AG04449 (cell line): ENCODE results near the gene TMEM239.
A peak's percentile ranks its signal among the peaks of the same experiment; 100 is the strongest.

ENCODE experiments used
- CTCF ChIA-PET: fragments of 350-600 bp; formaldehyde crosslinking; extraction: SDS; loops from one replicate; lab custom pipeline; 2021; ENCODE audit warnings: antibody characterized with exemption; lab: Yijun Ruan, JAX
- POLR2A ChIA-PET: fragments of 400-600, 350-600 bp; formaldehyde crosslinking; extraction: SDS; loops from one replicate; lab custom pipeline; 2020; ENCODE audit warnings: antibody characterized with exemption, inconsistent platforms; lab: Yijun Ruan, JAX
- DNase-seq: peaks from one replicate; pipeline ENCODE4 v3.0.0-alpha.2; 2010; ENCODE audit warnings: low read depth, low spot score
- H3K4me3 ChIP-seq: 2 replicates; pipeline ENCODE4 v1.5.1; 2011; ENCODE audit warnings: low read depth, mild to moderate bottlenecking, control low read depth, low read length
- CTCF ChIP-seq: IDR thresholded peaks from one replicate; pipeline ENCODE4 v1.5.1; 2011; ENCODE audit warnings: mild to moderate bottlenecking, moderate library complexity, low read length, control low read depth, inconsistent platforms; ENCODE audit not compliant: insufficient read depth; ENCODE audit errors: missing control alignments

Gene TMEM239

GRCh38 chr20:2836035-2836434 lies 19.9 kb downstream of the TMEM239 start:
- H3K4me3 ChIP-seq, result no peak overlapping the region
- POLR2A ChIA-PET, result no interaction called here

GRCh38 chr20:2837221-2837960 lies 21.2 kb downstream of the TMEM239 start:
- DNase-seq, result no peak
- no peak overlapping the region for H3K4me3 ChIP-seq
- CTCF ChIA-PET, result interaction anchor here (1.1 to 1.4 kb wide), 2 partner anchors 15 to 25 kb away, joined by 3 read pairs; no protein-coding TSS in a partner anchor
- TF ChIP-seq CTCF, result no peak
- POLR2A ChIA-PET, result no interaction called here

More at GRCh38 chr20:2836035-2836434, 19.9 kb downstream of the TMEM239 start:
- CTCF ChIA-PET, result interaction anchor here (1.1 kb wide), 2 partner anchors 24 to 84 kb away, joined by 3 read pairs; no protein-coding TSS in a partner anchor
- no peak for DNase-seq
- TF ChIP-seq CTCF, result no peak

GRCh38 chr20:2838170-2838797 lies 22.1 kb downstream of the TMEM239 start:
- H3K4me3 ChIP-seq, result no peak overlapping the region
- POLR2A ChIA-PET, result interaction anchor here (1.0 kb wide), 1 partner anchor 11 kb away, joined by 3 read pairs; no protein-coding TSS in a partner anchor
- no peak for DNase-seq
- CTCF ChIA-PET, result interaction anchor here (1.4 kb wide), 1 partner anchor 14 kb away, joined by 3 read pairs; no protein-coding TSS in a partner anchor
- no peak for TF ChIP-seq CTCF

GRCh38 chr20:2838847-2839671 lies 22.9 kb downstream of the TMEM239 start:
- CTCF ChIA-PET, result interaction anchor here (1.1 to 1.2 kb wide), 2 partner anchors 13 to 96 kb away, joined by 3 to 5 read pairs; no protein-coding TSS in a partner anchor
- no peak overlapping the region for H3K4me3 ChIP-seq
- POLR2A ChIA-PET, result interaction anchor here (1.0 to 1.2 kb wide), 3 partner anchors 10 to 172 kb away, joined by 3 to 4 read pairs (median 3); no protein-coding TSS in a partner anchor
- no peak for DNase-seq
- TF ChIP-seq CTCF, result no peak

- CTCF ChIA-PET, result interaction anchor here (1.1 to 1.2 kb wide), 2 partner anchors 12 to 96 kb away, joined by 3 to 5 read pairs; no protein-coding TSS in a partner anchor
- peak overlapping the region; percentile 87 for H3K4me3 ChIP-seq
- POLR2A ChIA-PET, result interaction anchor here (1.2 kb wide), 2 partner anchors 25 to 171 kb away, joined by 3 to 4 read pairs; no protein-coding TSS in a partner anchor
- TF ChIP-seq CTCF, result no peak
- DNase-seq, result no peak
These were observed 23.6 kb downstream of the TMEM239 start for GRCh38 chr20:2839732-2840137.
